ENCODE results near the gene RIMOC1.

GRCh38 chr5:41940641-41941040 is 36.5 kb downstream of the RIMOC1 start:
- TF ChIP-seq YY1 (IDR thresholded peaks at IDR 0.05; ENCODE audit: insufficient read depth, insufficient read length) (no peak), ZNF274 (IDR thresholded peaks at IDR 0.05; ENCODE audit: low read depth, low read length) (no peak), SUZ12 (IDR thresholded peaks at IDR 0.05; ENCODE audit: extremely low read depth, insufficient read depth, insufficient read length) (no peak)

Data from NT2/D1 (cell line).